Measurements from ENCODE around the gene ALAS1.
"Not testable (repeated sequence)": the region's sequence is repeated elsewhere in the genome, so short reads cannot be mapped to it uniquely, and the experiment has no call there.

Gene ALAS1

DNA sequence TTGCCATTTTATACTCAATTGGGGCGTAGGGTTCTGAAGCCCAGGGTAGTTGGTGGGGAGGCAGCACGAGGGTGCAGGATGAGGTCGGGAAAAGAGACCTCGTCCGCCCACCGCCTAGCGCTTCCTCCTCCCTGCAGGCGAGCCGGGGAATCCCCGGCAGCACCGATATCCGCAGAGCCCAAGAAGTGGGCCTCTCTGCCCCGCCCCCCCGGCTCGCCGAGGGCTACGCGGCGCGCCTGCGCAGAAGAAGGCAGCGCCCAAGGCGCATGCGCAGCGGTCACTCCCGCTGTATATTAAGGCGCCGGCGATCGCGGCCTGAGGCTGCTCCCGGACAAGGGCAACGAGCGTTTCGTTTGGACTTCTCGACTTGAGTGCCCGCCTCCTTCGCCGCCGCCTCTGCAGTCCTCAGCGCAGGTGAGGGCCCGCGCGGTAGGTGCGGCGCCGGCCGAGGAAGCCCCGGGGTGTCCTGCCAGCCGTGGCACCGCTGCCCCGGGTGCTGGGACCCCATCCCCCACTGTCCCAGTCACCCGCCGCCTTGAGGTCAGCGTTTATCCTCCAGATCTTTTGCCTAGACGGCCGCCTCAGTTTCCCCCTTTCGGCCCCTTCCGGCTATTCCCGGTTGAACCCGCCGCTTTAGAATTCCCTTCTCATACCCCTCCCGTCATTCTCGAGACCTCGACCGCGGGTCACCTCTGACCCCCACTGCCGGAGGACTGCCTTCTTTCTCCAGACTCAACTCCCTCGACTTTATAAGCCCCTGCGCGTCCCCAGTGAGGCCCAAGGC lies at the start of gene ALAS1:
ALAS1 (plus strand) TSS at position 319 of the 784 bp plus-strand sequence. CDS start 1,082 bp downstream, outside the sequence.
- peak; percentile 86 to 94 (median 90) for DNase-seq

DNA sequence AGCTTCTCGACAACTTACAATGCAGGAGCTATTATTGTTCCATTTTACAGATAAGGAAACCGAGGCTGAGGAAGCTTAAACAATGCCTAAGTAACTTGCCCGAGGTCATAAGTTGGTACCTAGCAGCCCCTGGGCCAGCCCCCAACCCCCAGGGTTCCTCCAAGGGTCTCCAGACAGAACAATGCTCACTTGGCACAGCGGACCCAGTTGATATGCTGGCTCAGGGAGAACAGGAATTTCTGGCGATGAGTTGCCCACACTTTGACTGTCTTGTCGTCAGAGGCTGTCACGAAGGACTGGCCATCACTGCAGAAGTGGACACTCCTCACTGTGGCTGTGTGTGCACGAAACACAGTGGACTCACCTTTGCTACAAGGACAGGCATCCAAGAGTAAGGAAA lies 48.9 kb upstream of the ALAS1 start:
- no peak for DNase-seq

- no peak for DNase-seq
Measured at GRCh38 chr3:52149726-52150125, 48.2 kb upstream of the ALAS1 start.

DNA sequence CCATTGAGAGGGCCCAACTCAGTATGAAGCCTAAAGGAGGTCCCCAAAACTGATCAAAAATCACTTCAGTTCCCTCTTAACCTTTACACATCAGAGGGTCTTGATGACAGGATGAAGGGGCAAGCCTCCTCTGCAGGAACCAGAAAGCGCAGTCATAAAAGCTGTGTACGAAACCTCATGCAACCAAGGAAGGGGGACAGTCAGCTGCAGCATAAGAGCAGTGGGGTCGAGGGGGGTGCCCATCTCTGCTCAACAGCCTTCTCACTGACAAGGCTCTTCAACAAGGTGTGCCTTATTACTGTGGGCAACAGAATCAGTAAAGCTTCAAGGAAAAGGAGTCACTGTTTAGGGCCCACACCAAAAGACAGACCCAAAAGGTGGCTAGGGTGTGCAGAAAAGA lies 47.6 kb upstream of the ALAS1 start:
- DNase-seq, result no peak

GRCh38 chr3:52150860-52151259 lies 47.1 kb upstream of the ALAS1 start:
- no peak for DNase-seq

DNA sequence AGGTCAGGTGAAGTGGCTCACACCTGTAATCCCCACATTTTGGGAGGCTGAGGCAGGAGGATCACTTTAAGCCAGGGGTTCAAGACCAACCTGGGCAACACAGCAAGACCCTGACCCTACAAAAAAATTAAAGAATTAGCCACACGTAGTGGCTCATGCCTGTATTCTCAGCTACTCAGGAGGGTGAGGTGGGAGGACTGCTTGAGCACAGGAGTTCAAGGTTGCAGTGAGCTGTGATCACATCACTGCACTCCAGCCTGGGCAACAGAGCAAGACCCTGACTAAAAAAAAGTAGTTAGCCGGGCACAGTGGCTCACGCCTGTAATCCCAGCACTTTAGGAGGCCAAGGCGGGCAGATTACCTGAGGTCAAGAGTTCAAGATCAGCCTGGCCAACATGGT lies 46.0 kb upstream of the ALAS1 start:
- not testable (repeated sequence) for DNase-seq

DNA sequence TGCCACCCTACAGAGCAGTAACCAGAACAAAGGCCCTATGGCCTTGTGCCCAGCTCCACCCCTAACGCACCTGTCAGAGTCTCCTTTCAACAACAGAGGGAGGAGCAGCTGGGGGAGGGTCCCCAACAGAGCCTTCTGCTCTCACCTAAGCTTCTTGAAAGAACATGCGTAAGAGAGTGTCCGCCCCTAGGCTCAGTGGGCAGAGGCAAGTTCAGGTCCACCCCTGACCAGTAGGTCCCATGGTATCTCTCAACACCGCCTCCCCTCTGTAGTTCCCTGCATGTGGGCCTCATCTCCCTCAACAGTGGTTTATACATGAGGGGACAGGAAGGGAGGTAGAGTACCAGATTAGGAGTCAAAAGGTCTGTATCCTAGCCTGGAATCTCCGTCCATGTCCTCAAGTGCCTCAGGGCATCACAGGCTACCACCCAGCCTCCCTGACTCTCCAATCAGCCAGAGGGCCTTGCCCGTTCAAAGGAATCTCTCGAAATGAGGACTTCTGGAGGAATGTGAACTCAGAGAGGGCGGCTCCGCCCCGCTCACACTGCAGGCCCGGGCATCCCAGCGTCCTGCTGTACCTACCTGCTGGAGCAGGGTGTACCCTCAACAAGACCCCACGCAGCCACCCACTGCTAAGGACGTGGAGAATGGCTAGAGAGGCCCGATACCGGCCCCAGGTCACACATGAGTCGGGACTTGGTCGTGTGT lies 44.4 kb upstream of the ALAS1 start:
- no peak for DNase-seq

- DNase-seq, result peak; percentile 76 to 97 (median 82)
Measured at GRCh38 chr3:52154135-52155094, 43.5 kb upstream of the ALAS1 start, which contains the start of gene POC1A. Gene POC1A, minus strand, starts transcription at chr3:52154423. Its CDS starts 51 bp downstream, at chr3:52154372.

GRCh38 chr3:52155912-52156311 lies 42.0 kb upstream of the ALAS1 start:
- DNase-seq, result no peak

DNA sequence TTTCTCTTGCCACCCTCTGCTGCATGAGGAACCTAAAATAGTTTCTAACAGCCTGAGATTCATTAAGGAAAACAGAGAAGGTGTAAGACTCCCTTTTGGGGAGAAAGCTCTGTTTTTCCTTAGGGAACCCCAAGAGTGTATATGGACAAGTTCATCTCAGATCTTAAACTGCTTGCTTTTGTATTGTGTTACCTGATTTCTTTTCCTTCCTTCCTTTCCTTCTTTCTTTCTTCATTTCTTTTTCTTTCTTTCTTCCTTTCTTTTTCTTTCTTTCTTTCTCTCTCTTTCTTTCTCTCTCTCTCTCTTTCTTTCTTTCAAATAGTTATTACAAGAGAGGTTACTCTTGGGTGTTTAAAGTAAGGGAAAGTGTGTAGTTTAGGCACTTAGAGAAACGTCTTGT lies 38.5 kb upstream of the ALAS1 start:
- DNase-seq, result no peak

- DNase-seq, result no peak
Measured at GRCh38 chr3:52162250-52162872, 35.6 kb upstream of the ALAS1 start.

DNA sequence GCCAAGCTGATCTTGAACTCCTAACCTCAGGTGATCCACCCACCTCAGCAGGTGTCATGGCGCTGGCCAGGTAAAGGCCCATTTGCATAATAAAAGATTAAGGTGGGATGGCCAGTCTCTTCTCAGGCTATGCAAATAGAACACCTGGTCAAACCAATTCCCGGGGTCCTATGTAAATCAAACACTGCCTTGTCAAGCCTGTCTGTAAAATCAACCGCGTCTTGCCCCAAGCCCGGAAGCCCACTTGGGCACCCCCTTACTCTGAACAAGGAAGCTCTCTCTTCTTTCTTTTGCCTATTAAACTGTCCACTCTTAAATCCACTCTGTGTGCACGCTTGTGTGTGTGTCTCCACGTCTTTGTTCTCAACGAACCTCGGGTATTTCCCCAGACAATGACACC lies 30.7 kb upstream of the ALAS1 start:
- DNase-seq, result no peak

DNA sequence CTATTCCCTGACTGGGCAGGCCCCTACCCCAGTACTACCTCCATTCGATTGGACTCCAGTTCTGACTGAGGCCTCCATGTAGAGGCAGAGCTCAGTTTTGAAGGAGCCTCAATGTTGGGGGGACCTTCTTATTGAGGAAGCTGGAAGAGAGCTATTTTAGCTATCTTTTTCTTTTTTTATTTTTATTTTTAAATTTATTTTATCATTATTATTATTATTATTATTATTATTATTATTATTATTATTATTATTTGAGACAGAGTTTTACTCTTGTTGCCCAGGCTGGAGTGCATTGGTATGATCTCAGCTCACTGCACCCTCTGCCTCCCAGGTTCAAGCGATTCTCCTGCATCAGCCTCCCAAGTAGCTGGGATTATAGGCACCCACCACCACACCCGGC lies 27.7 kb upstream of the ALAS1 start:
- DNase-seq, result not testable (repeated sequence)

GRCh38 chr3:52171514-52172261 lies 26.3 kb upstream of the ALAS1 start:
- DNase-seq, result no peak

- DNase-seq, result no peak
Measured at GRCh38 chr3:52172262-52172757, 25.6 kb upstream of the ALAS1 start.

GRCh38 chr3:52173101-52173500 lies 24.9 kb upstream of the ALAS1 start:
- no peak for DNase-seq

- no peak for DNase-seq
Measured at GRCh38 chr3:52174896-52175295, 23.1 kb upstream of the ALAS1 start.

DNA sequence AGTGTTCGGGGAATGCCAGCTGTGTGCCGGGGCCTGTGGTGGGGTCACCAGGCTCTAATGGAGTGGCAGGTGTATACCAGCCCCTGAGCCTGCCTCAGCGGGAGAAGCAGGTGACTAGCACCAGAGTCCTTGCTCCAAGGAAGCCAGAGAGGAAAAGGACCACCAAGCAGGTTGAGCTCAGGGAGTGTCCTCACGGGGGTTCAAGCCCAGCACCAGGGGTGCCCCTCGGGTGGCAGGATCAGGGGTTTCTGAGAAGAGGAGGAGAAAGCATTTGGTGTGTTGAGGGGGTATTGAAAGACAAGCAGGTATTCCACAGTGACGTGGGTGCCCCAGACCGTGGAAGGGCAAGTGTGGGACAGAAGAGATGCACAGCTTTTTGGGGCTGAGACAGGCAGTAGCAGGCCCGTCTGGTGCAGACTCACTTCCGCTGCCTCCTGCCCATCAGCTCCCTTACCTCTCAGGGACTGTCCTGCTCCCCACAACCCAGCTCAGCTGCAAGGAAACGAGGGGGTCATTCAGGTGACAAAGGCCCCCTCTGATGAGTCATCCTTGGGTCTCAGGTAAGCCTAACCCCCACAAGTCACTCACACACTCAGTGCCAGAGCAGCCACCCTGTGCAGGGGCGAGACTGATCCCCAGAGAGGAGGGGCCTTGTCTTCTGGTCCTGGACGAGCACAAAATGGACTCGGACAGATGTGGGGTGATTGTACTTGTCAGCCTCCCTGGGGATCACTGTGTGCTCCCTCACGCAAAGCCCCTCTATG lies 22.4 kb upstream of the ALAS1 start:
- DNase-seq, result no peak

GRCh38 chr3:52176180-52176752 lies 21.7 kb upstream of the ALAS1 start:
- DNase-seq, result no peak

GRCh38 chr3:52176951-52177700 lies 20.8 kb upstream of the ALAS1 start:
- no peak for DNase-seq
